AG09309 (cell line): ENCODE data around the gene R3HCC1L.
"Not testable (repeated sequence)": the region's sequence is repeated elsewhere in the genome, so short reads cannot be mapped to it uniquely, and the experiment has no call there.

ENCODE experiments used
- DNase-seq: peaks from one replicate; pipeline ENCODE4 v3.0.0-alpha.2; 2010; ENCODE audit warnings: low read depth
- H3K4me3 ChIP-seq: 2 replicates; pipeline ENCODE4 v1.5.1; 2011; ENCODE audit warnings: mild to moderate bottlenecking, low read depth, low read length, moderate library complexity; ENCODE audit not compliant: control insufficient read depth
- TF ChIP-seq, protein P1 (sequence below): IDR thresholded peaks from 2 replicates; pipeline ENCODE4 v1.5.1; 2011; ENCODE audit warnings: mild to moderate bottlenecking, low read depth, low read length, inconsistent platforms; ENCODE audit not compliant: insufficient read depth, control insufficient read depth; ENCODE audit errors: missing control alignments

R3HCC1L gene

DNA sequence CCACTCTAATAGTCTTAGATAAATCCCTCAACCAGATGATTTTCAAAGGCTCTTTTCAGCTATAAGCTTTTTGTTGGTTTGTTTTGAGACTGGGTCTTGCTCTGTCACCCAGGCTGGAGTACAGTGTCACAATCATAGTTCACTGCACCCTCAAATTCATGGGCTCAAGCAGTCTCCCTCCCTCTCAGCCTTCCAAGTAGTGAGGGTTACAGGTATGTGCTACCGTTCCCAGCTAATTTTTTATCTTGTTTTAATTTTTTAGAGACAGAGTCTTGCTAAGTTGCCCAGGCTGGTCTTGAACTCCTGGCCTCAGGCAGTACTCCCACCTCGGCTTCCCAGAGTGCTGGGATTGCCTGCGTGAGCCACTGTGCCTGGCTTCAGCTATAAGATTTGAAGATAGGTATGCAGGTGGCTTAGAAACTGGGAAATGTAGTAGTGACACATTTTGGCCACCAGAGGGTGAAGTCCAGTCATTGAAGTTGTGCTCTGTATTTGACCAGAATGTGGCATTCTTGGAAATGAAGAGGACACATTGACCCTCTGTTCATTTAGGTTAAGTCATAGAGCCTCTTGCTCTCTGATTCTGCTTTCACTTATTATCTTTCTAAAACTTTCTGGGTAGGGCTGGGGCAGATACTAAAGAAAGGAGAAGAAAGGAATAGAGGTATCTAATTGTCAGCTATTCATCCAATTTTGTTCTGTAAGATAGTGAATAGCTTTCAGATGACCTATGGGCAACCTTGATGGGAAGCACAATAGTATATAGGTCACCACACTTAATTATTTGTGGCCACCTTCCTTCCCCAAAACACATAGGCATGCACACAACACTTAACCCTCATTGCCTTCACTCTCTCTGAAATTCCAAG is 36.0 kb downstream of the R3HCC1L start:
- TF ChIP-seq, protein P1, sequence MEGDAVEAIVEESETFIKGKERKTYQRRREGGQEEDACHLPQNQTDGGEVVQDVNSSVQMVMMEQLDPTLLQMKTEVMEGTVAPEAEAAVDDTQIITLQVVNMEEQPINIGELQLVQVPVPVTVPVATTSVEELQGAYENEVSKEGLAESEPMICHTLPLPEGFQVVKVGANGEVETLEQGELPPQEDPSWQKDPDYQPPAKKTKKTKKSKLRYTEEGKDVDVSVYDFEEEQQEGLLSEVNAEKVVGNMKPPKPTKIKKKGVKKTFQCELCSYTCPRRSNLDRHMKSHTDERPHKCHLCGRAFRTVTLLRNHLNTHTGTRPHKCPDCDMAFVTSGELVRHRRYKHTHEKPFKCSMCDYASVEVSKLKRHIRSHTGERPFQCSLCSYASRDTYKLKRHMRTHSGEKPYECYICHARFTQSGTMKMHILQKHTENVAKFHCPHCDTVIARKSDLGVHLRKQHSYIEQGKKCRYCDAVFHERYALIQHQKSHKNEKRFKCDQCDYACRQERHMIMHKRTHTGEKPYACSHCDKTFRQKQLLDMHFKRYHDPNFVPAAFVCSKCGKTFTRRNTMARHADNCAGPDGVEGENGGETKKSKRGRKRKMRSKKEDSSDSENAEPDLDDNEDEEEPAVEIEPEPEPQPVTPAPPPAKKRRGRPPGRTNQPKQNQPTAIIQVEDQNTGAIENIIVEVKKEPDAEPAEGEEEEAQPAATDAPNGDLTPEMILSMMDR, result peak; percentile 69
- no peak overlapping the region for H3K4me3 ChIP-seq
- DNase-seq, result no peak

GRCh38 chr10:98172073-98172472 is 37.6 kb downstream of the R3HCC1L start:
- TF ChIP-seq, protein P1, result no peak
- H3K4me3 ChIP-seq, result no peak overlapping the region
- DNase-seq, result no peak

DNA sequence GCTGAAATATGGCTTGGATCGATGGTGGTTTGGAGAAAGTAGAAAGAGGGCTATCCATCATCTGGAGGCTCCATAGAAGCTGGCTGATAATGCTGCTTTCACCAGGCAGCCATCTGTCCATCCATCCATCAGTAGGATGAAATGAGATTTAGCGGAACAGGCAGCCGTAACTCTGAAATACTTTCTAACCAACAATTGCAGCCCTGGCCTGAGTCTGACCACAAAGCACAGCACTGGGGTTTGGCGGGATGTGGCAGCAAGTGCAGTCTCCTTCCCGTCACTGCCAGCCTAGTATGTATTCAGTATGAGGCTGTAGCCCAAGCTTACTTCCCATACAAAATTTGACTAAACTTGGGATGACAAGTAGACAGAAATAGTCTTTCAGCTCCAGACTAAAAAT is 38.0 kb downstream of the R3HCC1L start:
- no peak overlapping the region for H3K4me3 ChIP-seq
- TF ChIP-seq, protein P1, result no peak
- no peak for DNase-seq

DNA sequence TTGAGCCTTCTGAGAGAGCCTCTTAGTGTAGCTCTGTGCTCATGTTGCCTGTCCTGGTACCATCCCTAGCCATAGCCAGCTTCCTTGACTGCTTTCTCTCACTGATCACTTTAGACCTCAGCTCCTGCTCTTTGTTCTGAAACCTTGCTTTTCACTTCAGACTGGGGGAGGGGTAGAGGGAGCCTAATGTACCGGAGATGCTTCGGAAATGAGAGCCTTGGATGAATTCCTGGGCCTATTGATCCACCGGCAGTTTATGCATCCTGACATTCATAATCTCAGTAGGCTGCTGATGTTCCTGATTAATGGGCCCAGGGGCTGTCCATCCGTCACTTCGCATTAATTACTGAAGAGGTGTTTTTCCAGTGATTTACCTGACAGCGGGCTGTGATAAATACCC is 38.8 kb downstream of the R3HCC1L start:
- H3K4me3 ChIP-seq, result no peak overlapping the region
- TF ChIP-seq, protein P1, result no peak
- DNase-seq, result no peak

GRCh38 chr10:98182351-98182915 is 48.0 kb downstream of the R3HCC1L start:
- DNase-seq, H3K4me3 ChIP-seq: not testable (repeated sequence)

DNA sequence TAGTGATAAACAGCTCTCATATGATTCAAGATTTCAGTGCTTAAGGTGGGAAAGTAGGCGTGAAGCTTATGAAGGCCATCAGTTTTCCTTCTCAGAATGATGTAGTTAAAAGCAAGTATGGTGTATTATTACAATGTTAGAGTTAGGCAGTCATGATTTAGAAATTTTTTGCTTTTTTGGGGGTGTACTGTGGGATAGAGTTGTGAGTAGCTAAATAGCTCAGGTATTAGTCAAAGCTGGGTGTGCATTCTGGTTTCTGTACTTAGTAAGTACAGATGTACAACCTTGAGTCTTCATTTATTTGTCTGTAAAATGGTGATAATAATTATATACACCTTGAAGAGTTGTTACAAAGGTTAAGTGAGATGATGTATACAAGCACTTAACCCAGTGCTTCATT is 52.2 kb downstream of the R3HCC1L start:
- TF ChIP-seq, protein P1, result no peak
- no peak for DNase-seq
- H3K4me3 ChIP-seq, result no peak overlapping the region

DNA sequence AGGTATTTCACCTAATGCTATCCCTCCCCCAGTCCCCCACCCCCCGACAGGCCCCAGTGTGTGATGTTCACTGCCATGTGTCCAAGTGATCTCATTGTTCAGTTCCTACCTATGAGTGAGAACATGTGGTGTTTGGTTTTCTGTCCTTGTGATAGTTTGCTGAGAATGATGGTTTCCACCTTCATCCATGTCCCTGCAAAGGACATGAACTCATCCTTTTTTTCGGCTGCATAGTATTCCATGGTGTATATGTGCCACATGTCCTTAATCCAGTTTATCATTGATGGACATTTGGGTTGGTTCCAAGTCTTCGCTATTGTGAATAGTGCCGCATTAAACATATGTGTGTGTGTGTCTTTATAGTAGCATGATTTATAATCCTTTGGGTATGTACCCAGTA is 56.3 kb downstream of the R3HCC1L start:
- not testable (repeated sequence) for H3K4me3 ChIP-seq, DNase-seq
